RWPE2 (cell line): Measurements from ENCODE around the gene TAOK3.
"Not testable (repeated sequence)": the region's sequence is repeated elsewhere in the genome, so short reads cannot be mapped to it uniquely, and the experiment has no call there.

ENCODE experiments used
- ATAC-seq: fragments of 200-7000 bp; cut with Tn5 transposase; 3 replicates; pipeline ENCODE4 v1.9.1; 2021; ENCODE audit warnings: low read depth
- DNase-seq: peaks from one replicate; pipeline ENCODE4 v3.0.0-alpha.2; 2020; ENCODE audit warnings: low spot score
- H3K27ac ChIP-seq: fragments of 450-650 bp; 2 replicates; pipeline ENCODE4 v1.5.1; 2017; ENCODE audit warnings: mild to moderate bottlenecking; ENCODE audit not compliant: poor library complexity, severe bottlenecking
- H3K27me3 ChIP-seq: fragments of 250-450 bp; sonication (Bioruptor Pico); 2 replicates; pipeline ENCODE4 v1.5.1; 2021; ENCODE audit warnings: mild to moderate bottlenecking, moderate library complexity; ENCODE audit not compliant: insufficient read depth, poor library complexity, severe bottlenecking
- H3K36me3 ChIP-seq: fragments of 250-450 bp; sonication (Bioruptor Pico); 2 replicates; pipeline ENCODE4 v1.5.1; 2020; ENCODE audit warnings: low read depth, mild to moderate bottlenecking, moderate library complexity
- H3K4me1 ChIP-seq: fragments of 250-450 bp; sonication (Bioruptor Pico); 2 replicates; pipeline ENCODE4 v1.5.1; 2021; ENCODE audit warnings: mild to moderate bottlenecking, moderate library complexity; ENCODE audit not compliant: insufficient read depth, poor library complexity, severe bottlenecking
- H3K4me3 ChIP-seq: fragments of 250-450 bp; sonication (Bioruptor Pico); 2 replicates; pipeline ENCODE4 v1.5.1; 2021; ENCODE audit warnings: mild to moderate bottlenecking, moderate library complexity; ENCODE audit not compliant: severe bottlenecking
- H3K9me3 ChIP-seq: fragments of 250-450 bp; sonication (Bioruptor Pico); 2 replicates; pipeline ENCODE4 v1.5.1; 2021; ENCODE audit warnings: mild to moderate bottlenecking, moderate library complexity; ENCODE audit not compliant: severe bottlenecking
- CTCF ChIP-seq: fragments of 450-650 bp; IDR thresholded peaks from one replicate; pipeline ENCODE4 v1.5.1; 2017; ENCODE audit warnings: mild to moderate bottlenecking, moderate library complexity; ENCODE audit not compliant: poor library complexity, severe bottlenecking

The TAOK3 gene

GRCh38 chr12:118317729-118318128, 55.0 kb downstream of the TAOK3 start:
- Histone ChIP-seq H3K9me3 (no peaks in the 10 kb centered on the region), H3K27ac (no peak overlapping the region)
- ATAC-seq = no peak

GRCh38 chr12:118315821-118316220, 56.9 kb downstream of the TAOK3 start:
- Histone ChIP-seq H3K4me1 (peaks cover 32% of the 10 kb centered on the region), H3K9me3 (no peaks in the 10 kb centered on the region), H3K27ac (peak overlapping the region; percentile 22), H3K36me3 (peaks cover 7% of the 10 kb centered on the region), H3K4me3 (no peak overlapping the region), H3K27me3 (no peaks in the 10 kb centered on the region)
- DNase-seq = no peak
- ATAC-seq = no peak
- TF ChIP-seq CTCF = no peak

More at GRCh38 chr12:118317729-118318128, 55.0 kb downstream of the TAOK3 start:
- no peak for TF ChIP-seq CTCF
- Histone ChIP-seq H3K4me1 (peaks cover 31% of the 10 kb centered on the region), H3K27me3 (no peaks in the 10 kb centered on the region), H3K4me3 (no peak overlapping the region), H3K36me3 (peaks cover 7% of the 10 kb centered on the region)
- no peak for DNase-seq

- Histone ChIP-seq H3K27me3 (no peaks in the 10 kb centered on the region), H3K4me3 (no peak overlapping the region), H3K36me3 (0 out of 2 replicates have a peak, but pooled peaks cover 3% of the 10 kb centered on the region), H3K27ac (peak overlapping the region; percentile 29), H3K9me3 (no peaks in the 10 kb centered on the region), H3K4me1 (peaks cover 36% of the 10 kb centered on the region)
- no peak for DNase-seq
- peak; percentile 10; the same call in 1 of the 3 replicates for ATAC-seq
- no peak for TF ChIP-seq CTCF
Observed at GRCh38 chr12:118312578-118312977, 60.1 kb downstream of the TAOK3 start.

GRCh38 chr12:118311666-118312065, 61.0 kb downstream of the TAOK3 start:
- 0 out of 2 replicates have a peak, but pooled peaks cover 3% of the 10 kb centered on the region for H3K36me3 ChIP-seq
- no peak overlapping the region for H3K4me3 ChIP-seq
- peak overlapping the region; percentile 29 for H3K27ac ChIP-seq
- peaks cover 42% of the 10 kb centered on the region for H3K4me1 ChIP-seq
- ATAC-seq = no peak
- H3K27me3 ChIP-seq = no peaks in the 10 kb centered on the region
- no peaks in the 10 kb centered on the region for H3K9me3 ChIP-seq
- no peak for DNase-seq
- TF ChIP-seq CTCF = no peak

GRCh38 chr12:118310320-118310719, 62.4 kb downstream of the TAOK3 start:
- DNase-seq (no peak), ATAC-seq (no peak)
- Histone ChIP-seq H3K27ac (no peak overlapping the region), H3K27me3 (no peaks in the 10 kb centered on the region), H3K36me3 (0 out of 2 replicates have a peak, but pooled peaks cover 3% of the 10 kb centered on the region), H3K9me3 (no peaks in the 10 kb centered on the region), H3K4me1 (peaks cover 36% of the 10 kb centered on the region), H3K4me3 (no peak overlapping the region)
- no peak for TF ChIP-seq CTCF

- peaks cover 36% of the 10 kb centered on the region for H3K4me1 ChIP-seq
- ATAC-seq = peak; percentile 1; the same call in 1 of the 3 replicates
- H3K27ac ChIP-seq = peak overlapping the region; percentile 99
- not testable (repeated sequence) for H3K36me3 ChIP-seq, H3K27me3 ChIP-seq, H3K4me3 ChIP-seq, H3K9me3 ChIP-seq, DNase-seq
Observed at GRCh38 chr12:118308006-118308405, 64.7 kb downstream of the TAOK3 start.
